Measurements from ENCODE around the gene SIM2. TPM values are rescaled to one million over a fixed set of nuclear protein-coding genes. Genes with fewer than 3 reads are reported as not detected.

SIM2 gene
- total RNA-seq, 2 donors from 2014 or later: 0.16 to 0.84 TPM

- no peak for DNase-seq (ENCODE audit: low spot score in 2 of 2)
- H3K27ac Mint-ChIP-seq: no peak overlapping the region
- peaks cover 0 to 24% of the 10 kb centered on the region in 2 donors for H3K36me3 Mint-ChIP-seq
- H3K9me3 Mint-ChIP-seq: no peaks in the 10 kb centered on the region
- ATAC-seq: no peak
Observed at GRCh38 chr21:36751383-36751782, 52.5 kb downstream of the SIM2 start.

DNA sequence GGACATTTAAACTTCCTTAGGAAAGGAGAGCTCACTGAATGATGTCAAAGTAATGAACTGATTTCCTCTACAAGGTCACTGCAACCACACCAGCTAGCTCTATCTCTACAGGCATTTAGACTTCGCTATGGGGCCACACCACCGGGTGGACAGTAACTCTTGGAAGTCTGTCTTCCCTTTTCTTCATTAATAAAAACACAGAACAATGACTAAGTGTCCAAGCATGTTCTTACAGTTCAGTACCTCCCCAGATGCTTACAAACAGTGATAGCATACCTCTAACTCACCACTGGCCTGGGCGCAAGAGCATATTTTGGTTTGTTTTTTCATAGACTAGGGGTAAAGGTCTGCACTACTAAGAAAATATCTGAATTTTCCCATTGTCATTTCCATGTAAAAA lies 54.6 kb downstream of the SIM2 start:
- H3K27ac Mint-ChIP-seq: no peak overlapping the region
- H3K36me3 Mint-ChIP-seq: peaks cover 0 to 12% of the 10 kb centered on the region in 2 donors
- DNase-seq (ENCODE audit: low spot score in 2 of 2): no peak
- no peak for ATAC-seq
- H3K9me3 Mint-ChIP-seq: no peaks in the 10 kb centered on the region

- ATAC-seq (no peak), DNase-seq (ENCODE audit: low spot score in 2 of 2) (no peak)
- Mint-ChIP-seq H3K27ac (no peak overlapping the region), H3K9me3 (no peaks in the 10 kb centered on the region), H3K36me3 (peaks cover 0 to 10% of the 10 kb centered on the region in 2 donors)
Observed at GRCh38 chr21:36754241-36754898, 55.5 kb downstream of the SIM2 start.

DNA sequence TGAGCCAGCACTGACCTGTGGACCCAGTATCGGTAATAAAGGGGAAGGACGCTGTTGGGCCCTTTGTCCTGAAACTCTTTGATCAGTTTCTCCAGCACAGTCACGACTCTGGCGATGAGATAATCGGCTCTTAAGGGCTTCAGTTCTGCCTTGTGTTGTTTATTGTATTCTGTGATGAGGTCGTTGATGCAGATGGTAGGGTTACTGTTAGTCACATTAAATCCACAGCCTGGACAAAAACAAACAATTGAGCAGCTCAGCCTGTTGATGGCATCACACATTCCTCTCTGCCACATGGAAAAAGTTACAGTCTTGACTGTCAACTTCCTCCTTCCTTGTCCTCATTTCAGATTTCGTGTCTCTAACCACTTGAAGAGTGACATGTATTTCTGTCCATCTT lies 57.6 kb downstream of the SIM2 start:
- DNase-seq (ENCODE audit: low spot score in 2 of 2) (no peak), ATAC-seq (no peak)
- no peak overlapping the region for H3K27ac Mint-ChIP-seq
- H3K9me3 Mint-ChIP-seq: no peaks in the 10 kb centered on the region
- peaks cover 0 to 10% of the 10 kb centered on the region in 2 donors for H3K36me3 Mint-ChIP-seq

DNA sequence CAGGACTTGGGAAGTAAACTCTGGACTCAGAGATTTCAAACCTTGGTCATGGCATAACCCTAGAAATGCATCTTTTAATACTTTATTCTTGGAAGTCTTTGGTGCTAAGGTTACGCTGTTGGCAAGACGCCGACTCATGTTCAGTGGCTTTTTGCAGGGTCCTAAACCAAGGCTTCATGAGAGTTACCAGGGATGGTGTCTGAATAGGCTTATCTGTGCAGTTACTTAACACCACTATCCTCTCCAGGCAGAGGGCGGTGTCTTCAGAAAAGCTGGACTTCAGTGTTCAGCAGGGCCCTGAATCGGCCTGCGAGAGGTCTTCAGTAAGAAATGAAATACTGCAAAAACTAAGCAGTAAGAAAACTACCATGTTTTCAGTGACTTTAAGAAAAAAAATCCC lies 58.3 kb downstream of the SIM2 start:
- H3K27ac Mint-ChIP-seq: no peak overlapping the region

GRCh38 chr21:36759348-36760083 lies 60.6 kb downstream of the SIM2 start:
- no peak for ATAC-seq
- Mint-ChIP-seq H3K27ac (no peak overlapping the region), H3K9me3 (no peaks in the 10 kb centered on the region), H3K36me3 (no peaks in the 10 kb centered on the region)
- no peak for DNase-seq (ENCODE audit: low spot score in 2 of 2)

More for the DNA sequence above, 58.3 kb downstream of the SIM2 start:
- peaks cover 0 to 10% of the 10 kb centered on the region in 2 donors for H3K36me3 Mint-ChIP-seq
- no peak for DNase-seq (ENCODE audit: low spot score in 2 of 2)
- ATAC-seq: no peak
- H3K9me3 Mint-ChIP-seq: no peaks in the 10 kb centered on the region

DNA sequence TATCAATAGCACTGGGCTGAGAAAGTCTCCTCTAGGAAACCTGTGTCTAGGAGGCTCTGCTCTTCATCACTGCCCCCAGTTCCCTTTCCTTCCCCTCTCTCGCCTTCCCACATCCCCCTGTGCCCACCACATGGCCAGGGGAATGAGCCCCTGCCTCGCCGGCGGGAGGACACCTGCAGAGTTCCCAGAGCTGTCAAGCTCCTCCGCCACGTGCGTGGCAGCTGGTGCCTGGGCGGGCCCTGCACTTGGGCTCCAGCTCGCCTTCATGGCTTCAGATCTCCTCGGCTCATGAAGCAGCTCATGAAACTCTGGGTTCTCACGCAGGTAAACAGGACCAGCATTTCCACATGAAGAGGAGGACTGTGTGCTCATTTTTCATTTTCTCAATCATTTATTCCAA lies 62.8 kb downstream of the SIM2 start:
- DNase-seq (ENCODE audit: low spot score in 2 of 2) (no peak), ATAC-seq (no peak)
- Mint-ChIP-seq H3K36me3 (no peaks in the 10 kb centered on the region), H3K9me3 (no peaks in the 10 kb centered on the region), H3K27ac (peak overlapping the region in 1 of 2 donors; percentile 14)

DNA sequence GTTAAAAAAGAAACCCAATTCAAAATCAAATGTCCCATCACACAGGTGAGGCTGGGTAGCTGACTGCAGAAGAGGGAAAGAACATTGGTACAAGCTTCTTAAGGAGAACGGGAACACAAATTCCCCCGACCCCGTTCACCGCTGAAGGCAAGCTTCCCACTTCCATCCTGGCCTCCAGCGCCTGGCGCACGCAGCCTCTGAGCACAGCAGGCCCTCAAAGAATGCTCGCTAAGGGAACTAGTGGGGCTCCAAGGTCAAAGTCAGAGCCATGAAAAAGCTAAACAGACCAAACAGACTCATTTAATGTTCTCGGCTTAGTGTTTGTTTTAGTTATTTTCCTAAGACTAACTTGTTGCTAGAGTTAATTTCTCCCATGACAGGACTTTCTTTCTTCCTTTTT lies 63.7 kb downstream of the SIM2 start:
- Mint-ChIP-seq H3K27ac (no peak overlapping the region), H3K9me3 (no peaks in the 10 kb centered on the region), H3K36me3 (no peaks in the 10 kb centered on the region)
- ATAC-seq (no peak), DNase-seq (ENCODE audit: low spot score in 2 of 2) (no peak)

- H3K27ac Mint-ChIP-seq: no peak overlapping the region
- no peaks in the 10 kb centered on the region for H3K9me3 Mint-ChIP-seq
- H3K36me3 Mint-ChIP-seq: no peaks in the 10 kb centered on the region
- ATAC-seq (no peak), DNase-seq (ENCODE audit: low spot score in 2 of 2) (no peak)
Observed at GRCh38 chr21:36763305-36763704, 64.4 kb downstream of the SIM2 start.

DNA sequence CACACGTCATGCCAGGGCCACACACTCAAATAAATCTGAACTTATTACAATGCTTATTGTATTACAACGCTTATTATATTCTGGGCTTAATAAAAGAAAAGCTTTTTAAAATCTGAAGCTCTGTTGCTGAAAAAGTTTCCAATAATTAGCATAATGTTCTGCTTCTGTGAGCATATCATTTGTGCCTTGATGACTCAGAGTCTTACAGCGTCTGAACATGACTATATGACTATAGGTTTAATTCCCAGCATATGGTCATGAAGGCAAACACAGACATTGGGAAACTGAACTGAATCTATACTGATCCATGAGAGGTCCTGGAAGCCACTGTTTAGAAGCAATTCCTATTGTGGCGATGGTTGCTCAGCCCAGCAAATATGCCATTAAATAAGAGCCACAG lies 66.3 kb downstream of the SIM2 start:
- no peak for ATAC-seq
- H3K27ac Mint-ChIP-seq: no peak overlapping the region
- H3K36me3 Mint-ChIP-seq: no peaks in the 10 kb centered on the region
- DNase-seq (ENCODE audit: low spot score in 2 of 2): no peak
- H3K9me3 Mint-ChIP-seq: no peaks in the 10 kb centered on the region

DNA sequence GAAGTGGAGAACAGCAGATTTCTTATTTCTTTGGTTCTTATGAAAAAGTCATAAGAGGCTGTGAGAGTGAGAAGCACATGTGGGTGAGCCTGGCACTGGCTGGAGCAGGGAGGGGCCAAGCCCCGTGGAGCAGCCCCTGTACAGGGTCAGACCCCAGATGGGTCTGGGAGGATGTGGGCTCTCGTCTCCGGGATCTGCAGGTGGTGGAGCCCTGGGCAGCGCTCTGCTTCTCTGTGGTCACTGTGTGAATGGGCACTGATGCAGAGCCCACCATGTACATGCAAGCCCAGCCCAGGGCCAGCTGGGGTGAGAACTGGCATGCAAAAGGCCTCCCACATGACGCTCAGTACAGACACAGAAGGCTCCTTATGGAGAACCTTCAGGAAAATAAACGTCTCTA lies 67.6 kb downstream of the SIM2 start:
- no peaks in the 10 kb centered on the region for H3K9me3 Mint-ChIP-seq
- no peaks in the 10 kb centered on the region for H3K36me3 Mint-ChIP-seq
- H3K27ac Mint-ChIP-seq: no peak overlapping the region
- DNase-seq (ENCODE audit: low spot score in 2 of 2): no peak
- ATAC-seq: no peak

- no peak for DNase-seq (ENCODE audit: low spot score in 2 of 2)
- Mint-ChIP-seq H3K27ac (no peak overlapping the region), H3K36me3 (no peaks in the 10 kb centered on the region), H3K9me3 (no peaks in the 10 kb centered on the region)
- ATAC-seq: no peak
Observed at GRCh38 chr21:36767096-36767495, 68.2 kb downstream of the SIM2 start.

- Mint-ChIP-seq H3K9me3 (no peaks in the 10 kb centered on the region), H3K36me3 (no peaks in the 10 kb centered on the region), H3K27ac (no peak overlapping the region)
- ATAC-seq (no peak), DNase-seq (ENCODE audit: low spot score in 2 of 2) (no peak)
Observed at GRCh38 chr21:36768496-36768895, 69.6 kb downstream of the SIM2 start.

DNA sequence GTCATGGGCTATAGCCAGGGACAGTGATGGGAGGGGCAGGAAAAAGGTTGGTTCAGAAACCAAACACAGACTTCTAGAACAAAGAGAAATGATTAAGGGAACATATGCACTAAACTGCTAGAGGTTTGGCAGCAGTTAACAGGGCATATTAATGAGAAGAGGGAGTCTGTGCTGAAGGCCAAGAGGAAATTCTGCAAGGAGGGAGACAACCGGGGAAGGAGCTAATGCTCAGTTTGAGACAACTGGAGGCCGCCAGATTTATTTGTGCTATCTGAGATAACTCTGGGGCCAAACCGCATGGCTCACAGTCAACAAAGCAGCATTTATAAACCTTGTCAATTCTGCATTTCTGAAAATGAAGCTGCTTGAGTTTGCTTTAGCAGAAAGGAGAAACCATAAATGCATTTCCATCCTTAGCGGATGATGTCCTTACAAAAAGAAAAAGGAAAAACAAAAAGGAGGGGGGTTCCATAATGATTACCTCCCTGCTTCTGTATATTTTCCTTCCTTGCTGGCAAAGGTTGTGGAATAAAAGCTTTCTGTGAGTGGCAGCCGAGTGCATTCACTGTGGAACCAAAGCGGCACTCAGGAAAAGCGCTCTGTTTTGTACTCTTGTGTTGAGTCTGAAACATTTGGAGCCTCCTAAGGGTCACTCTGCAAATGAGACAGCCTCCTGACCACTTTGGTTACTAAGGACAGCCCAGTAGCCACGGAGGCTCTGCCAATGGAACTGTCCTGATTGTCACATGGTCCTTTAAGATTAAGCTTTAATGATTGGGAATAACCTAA lies 70.3 kb downstream of the SIM2 start:
- DNase-seq (ENCODE audit: low spot score in 2 of 2): no peak
- H3K36me3 Mint-ChIP-seq: no peaks in the 10 kb centered on the region
- H3K9me3 Mint-ChIP-seq: no peaks in the 10 kb centered on the region
- H3K27ac Mint-ChIP-seq: no peak overlapping the region
- ATAC-seq: no peak

DNA sequence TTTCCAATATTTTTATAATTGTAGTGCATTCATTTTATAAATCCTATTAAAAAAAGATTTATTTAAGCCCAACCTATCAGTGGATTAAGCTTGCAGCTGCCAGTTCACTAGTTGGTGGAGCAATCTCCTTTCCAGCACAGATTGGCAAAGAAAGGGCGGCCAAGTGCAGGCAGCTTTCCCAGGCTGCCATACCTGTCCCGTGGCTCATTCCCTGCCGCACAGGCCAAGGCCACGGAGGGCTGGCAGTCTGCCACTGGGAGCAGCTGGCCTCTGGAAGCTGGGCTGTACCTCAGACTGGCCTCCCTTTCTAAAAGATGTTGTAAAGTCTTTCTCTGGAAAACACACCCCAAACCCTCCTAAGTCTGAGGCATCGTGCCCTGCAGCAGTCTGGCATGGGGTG lies 74.2 kb downstream of the SIM2 start:
- Mint-ChIP-seq H3K27ac (no peak overlapping the region), H3K36me3 (no peaks in the 10 kb centered on the region), H3K9me3 (no peaks in the 10 kb centered on the region)
- DNase-seq (ENCODE audit: low spot score in 2 of 2): no peak
- no peak for ATAC-seq

GRCh38 chr21:36773995-36774394 lies 75.1 kb downstream of the SIM2 start:
- ATAC-seq: no peak
- H3K36me3 Mint-ChIP-seq: no peaks in the 10 kb centered on the region
- H3K27ac Mint-ChIP-seq: no peak overlapping the region
- H3K9me3 Mint-ChIP-seq: no peaks in the 10 kb centered on the region
- no peak for DNase-seq (ENCODE audit: low spot score in 2 of 2)

DNA sequence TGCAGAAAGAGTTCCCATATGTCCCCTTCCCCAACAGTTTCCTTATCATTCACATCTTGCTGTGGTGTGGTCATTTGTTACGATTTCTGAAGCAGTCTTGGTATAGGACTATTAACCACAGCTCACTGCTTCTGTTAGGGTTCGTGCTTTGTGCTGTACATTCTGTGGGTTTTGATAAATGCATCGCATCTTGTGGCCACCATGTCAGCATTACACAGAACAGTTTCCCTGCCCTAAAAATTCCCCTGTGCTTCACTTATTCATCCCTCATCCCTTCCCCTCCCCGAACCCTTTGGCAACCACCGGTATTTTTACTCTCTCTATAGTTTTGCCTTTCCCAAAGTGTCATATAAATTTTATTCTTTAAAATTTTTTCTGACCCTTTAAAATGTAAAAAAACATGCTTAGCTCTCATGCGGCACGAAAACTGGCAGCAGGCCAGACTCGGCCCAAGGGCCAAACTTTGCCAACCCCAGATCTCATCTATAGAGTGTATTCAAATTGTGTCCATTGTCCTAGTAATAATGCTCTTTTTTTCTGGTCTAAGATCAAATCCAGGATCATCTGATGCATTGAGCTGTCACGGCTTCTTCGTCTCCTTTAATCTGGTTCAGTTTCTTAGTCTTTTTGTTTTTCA lies 78.2 kb downstream of the SIM2 start:
- Mint-ChIP-seq H3K36me3 (no peaks in the 10 kb centered on the region), H3K9me3 (no peaks in the 10 kb centered on the region), H3K27ac (no peak overlapping the region)
- DNase-seq (ENCODE audit: low spot score in 2 of 2) (no peak), ATAC-seq (no peak)

All from activated naive CD4-positive, alpha-beta T cell treated with anti-CD3 and anti-CD28 coated beads, Interleukin-2, amount 50 U/mL, for 72 hours (primary cell).